HepG2 (cell line): ENCODE results near the gene AKR1A1. TPM values are rescaled to one million over a fixed set of nuclear protein-coding genes. Genes with fewer than 3 reads are reported as not detected.

Experiments used
- DPF2 ChIP-seq: sonication (generic); formaldehyde crosslinking; IDR thresholded peaks from 2 replicates; pipeline ENCODE4 v1.4.0; 2020; ENCODE audit warnings: mild to moderate bottlenecking, low read depth, missing genetic modification reagents, borderline replicate concordance
- GATAD1 ChIP-seq: IDR thresholded peaks from 2 replicates; pipeline ENCODE4 v1.6.1; 2016; ENCODE audit warnings: missing genetic modification reagents, missing compliant biosample characterization
- JDP2 ChIP-seq: sonication (generic); formaldehyde crosslinking; IDR thresholded peaks from 2 replicates; pipeline ENCODE4 v1.8.1; 2022; ENCODE audit warnings: missing genetic modification reagents, borderline replicate concordance
- KDM5A ChIP-seq: fragments of 200-600 bp; sonication (generic); IDR thresholded peaks from 2 replicates; pipeline ENCODE4 v1.7.0; 2018; ENCODE audit warnings: antibody characterized with exemption, mild to moderate bottlenecking, low read length, borderline replicate concordance
- REL ChIP-seq: sonication (generic); formaldehyde crosslinking; conservative IDR thresholded peaks from 2 replicates; pipeline ENCODE4 v1.8.0; 2022; ENCODE audit warnings: mild to moderate bottlenecking, missing genetic modification reagents, moderate library complexity
- RNF2 ChIP-seq: fragments of 450-650 bp; conservative IDR thresholded peaks from 2 replicates; pipeline ENCODE4 v1.6.1; 2016; ENCODE audit warnings: low read depth
- TBL1XR1 ChIP-seq: fragments of 150-350 bp; IDR thresholded peaks from 2 replicates; pipeline ENCODE4 v1.6.1; 2014; ENCODE audit warnings: borderline replicate concordance, low read length; ENCODE audit not compliant: partially characterized antibody
- WIZ ChIP-seq: sonication (generic); formaldehyde crosslinking; IDR thresholded peaks from 2 replicates; pipeline ENCODE4 v1.5.1; 2020; ENCODE audit warnings: mild to moderate bottlenecking, missing genetic modification reagents
- ZBTB8A ChIP-seq: sonication (generic); formaldehyde crosslinking; IDR thresholded peaks from 2 replicates; pipeline ENCODE4 v1.4.0; 2020; ENCODE audit warnings: mild to moderate bottlenecking, low read depth, missing genetic modification reagents, borderline replicate concordance
- ZNF12 ChIP-seq: sonication (generic); formaldehyde crosslinking; IDR thresholded peaks from 2 replicates; pipeline ENCODE4 v1.5.0; 2020; ENCODE audit warnings: missing genetic modification reagents
- ZNF232 ChIP-seq: sonication (generic); formaldehyde crosslinking; IDR thresholded peaks from 2 replicates; pipeline ENCODE4 v1.4.0; 2020; ENCODE audit warnings: missing genetic modification reagents, borderline replicate concordance
- ZNF841 ChIP-seq: sonication (generic); formaldehyde crosslinking; IDR thresholded peaks from 2 replicates; pipeline ENCODE4 v1.8.1; 2023; ENCODE audit warnings: missing genetic modification reagents, borderline replicate concordance
- ZNF878 ChIP-seq: sonication (generic); formaldehyde crosslinking; IDR thresholded peaks from 2 replicates; pipeline ENCODE4 v1.8.1; 2023; ENCODE audit warnings: mild to moderate bottlenecking, missing genetic modification reagents, moderate library complexity
- polyA plus RNA-seq, 8 experiments: library from polyadenylated mRNA; depleted of rRNA in 3 of 8; stranded (reverse) in 7 of 8; unstranded in 1 of 8; fragments of >200 nt; fragmentation: Illumina TruSeq in 4 of 8; extraction: Trizol in 4 of 8; gene quantifications; 2 replicates each; pipeline versions ENCODE4 v1.2.1 to v1.2.3, GENCODE V29; 2011 to 2016; ENCODE audit warnings: low read depth in 4 of 8, missing spikeins in 1 of 8, mixed read lengths in 1 of 8; ENCODE audit not compliant: insufficient read depth in 1 of 8
- total RNA-seq, 5 experiments: library from RNA; depleted of rRNA; stranded (reverse); fragments of >200 nt; fragmentation: Illumina TruSeq; extraction: Trizol; gene quantifications; 2 replicates each; pipeline ENCODE4 v1.2.3, GENCODE V29; 2016; ENCODE audit warnings: low read depth in 1 of 5
- TF ChIP-seq, protein P1 (sequence below): sonication (generic); formaldehyde crosslinking; IDR thresholded peaks from 2 replicates; pipeline ENCODE4 v1.5.0; 2020; ENCODE audit warnings: mild to moderate bottlenecking, missing genetic modification reagents
- TF ChIP-seq, protein P2 (sequence below): sonication (generic); formaldehyde crosslinking; IDR thresholded peaks from 2 replicates; pipeline ENCODE4 v1.5.1; 2020; ENCODE audit warnings: missing genetic modification reagents, mild to moderate bottlenecking, borderline replicate concordance
- TF ChIP-seq, protein P3 (sequence below): sonication (generic); formaldehyde crosslinking; IDR thresholded peaks from 2 replicates; pipeline ENCODE4 v1.4.0; 2020; ENCODE audit warnings: missing genetic modification reagents, mild to moderate bottlenecking, borderline replicate concordance
- TF ChIP-seq, protein P4 (sequence below): sonication (generic); formaldehyde crosslinking; IDR thresholded peaks from 2 replicates; pipeline ENCODE4 v1.4.0; 2020; ENCODE audit warnings: mild to moderate bottlenecking, missing genetic modification reagents
- TF ChIP-seq, protein P5 (sequence below): sonication (generic); formaldehyde crosslinking; IDR thresholded peaks from 2 replicates; pipeline ENCODE4 v1.4.0; 2020; ENCODE audit warnings: missing genetic modification reagents, borderline replicate concordance

Gene AKR1A1
- total and polyA plus RNA-seq, 2 of the 13 experiments (the other 11 are each of a cell fraction or from before 2014, with no cell fraction given): 181 to 217 TPM

DNA sequence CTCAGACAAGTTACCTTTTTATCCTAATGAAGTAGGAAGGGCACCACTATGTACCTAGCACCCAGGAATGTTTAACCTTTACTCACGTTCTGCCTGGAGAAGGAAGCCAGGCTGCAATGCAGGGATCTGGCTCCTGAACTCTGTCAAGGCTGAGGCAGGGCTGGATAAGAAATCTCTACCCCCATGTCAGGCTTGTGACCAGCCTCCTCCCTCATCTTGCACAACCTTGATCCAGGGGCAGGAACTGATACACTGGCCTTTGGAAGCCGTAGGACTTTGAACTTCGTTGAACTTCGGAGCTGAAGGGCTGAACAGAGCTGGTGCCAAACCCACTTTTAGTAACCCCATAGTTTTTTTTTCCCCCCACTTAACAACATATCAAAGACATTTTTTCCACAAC lies 8.0 kb upstream of the AKR1A1 start (continued):
- TF ChIP-seq, protein P1, sequence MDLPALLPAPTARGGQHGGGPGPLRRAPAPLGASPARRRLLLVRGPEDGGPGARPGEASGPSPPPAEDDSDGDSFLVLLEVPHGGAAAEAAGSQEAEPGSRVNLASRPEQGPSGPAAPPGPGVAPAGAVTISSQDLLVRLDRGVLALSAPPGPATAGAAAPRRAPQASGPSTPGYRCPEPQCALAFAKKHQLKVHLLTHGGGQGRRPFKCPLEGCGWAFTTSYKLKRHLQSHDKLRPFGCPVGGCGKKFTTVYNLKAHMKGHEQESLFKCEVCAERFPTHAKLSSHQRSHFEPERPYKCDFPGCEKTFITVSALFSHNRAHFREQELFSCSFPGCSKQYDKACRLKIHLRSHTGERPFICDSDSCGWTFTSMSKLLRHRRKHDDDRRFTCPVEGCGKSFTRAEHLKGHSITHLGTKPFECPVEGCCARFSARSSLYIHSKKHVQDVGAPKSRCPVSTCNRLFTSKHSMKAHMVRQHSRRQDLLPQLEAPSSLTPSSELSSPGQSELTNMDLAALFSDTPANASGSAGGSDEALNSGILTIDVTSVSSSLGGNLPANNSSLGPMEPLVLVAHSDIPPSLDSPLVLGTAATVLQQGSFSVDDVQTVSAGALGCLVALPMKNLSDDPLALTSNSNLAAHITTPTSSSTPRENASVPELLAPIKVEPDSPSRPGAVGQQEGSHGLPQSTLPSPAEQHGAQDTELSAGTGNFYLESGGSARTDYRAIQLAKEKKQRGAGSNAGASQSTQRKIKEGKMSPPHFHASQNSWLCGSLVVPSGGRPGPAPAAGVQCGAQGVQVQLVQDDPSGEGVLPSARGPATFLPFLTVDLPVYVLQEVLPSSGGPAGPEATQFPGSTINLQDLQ (CRISPR knock-in tag): no peak
- peak; percentile 59; the same call in 1 of the 2 replicates for TF ChIP-seq ZNF12 (CRISPR knock-in tag)
- no peak for TF ChIP-seq ZNF841
- TF ChIP-seq, protein P2, sequence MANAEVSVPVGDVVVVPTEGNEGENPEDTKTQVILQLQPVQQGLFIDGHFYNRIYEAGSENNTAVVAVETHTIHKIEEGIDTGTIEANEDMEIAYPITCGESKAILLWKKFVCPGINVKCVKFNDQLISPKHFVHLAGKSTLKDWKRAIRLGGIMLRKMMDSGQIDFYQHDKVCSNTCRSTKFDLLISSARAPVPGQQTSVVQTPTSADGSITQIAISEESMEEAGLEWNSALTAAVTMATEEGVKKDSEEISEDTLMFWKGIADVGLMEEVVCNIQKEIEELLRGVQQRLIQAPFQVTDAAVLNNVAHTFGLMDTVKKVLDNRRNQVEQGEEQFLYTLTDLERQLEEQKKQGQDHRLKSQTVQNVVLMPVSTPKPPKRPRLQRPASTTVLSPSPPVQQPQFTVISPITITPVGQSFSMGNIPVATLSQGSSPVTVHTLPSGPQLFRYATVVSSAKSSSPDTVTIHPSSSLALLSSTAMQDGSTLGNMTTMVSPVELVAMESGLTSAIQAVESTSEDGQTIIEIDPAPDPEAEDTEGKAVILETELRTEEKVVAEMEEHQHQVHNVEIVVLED (CRISPR knock-in tag): no peak
- TF ChIP-seq DPF2 (CRISPR knock-in tag): 0 out of 2 replicates have a peak, but pooled peaks have one; percentile 48
- TF ChIP-seq, protein P3, sequence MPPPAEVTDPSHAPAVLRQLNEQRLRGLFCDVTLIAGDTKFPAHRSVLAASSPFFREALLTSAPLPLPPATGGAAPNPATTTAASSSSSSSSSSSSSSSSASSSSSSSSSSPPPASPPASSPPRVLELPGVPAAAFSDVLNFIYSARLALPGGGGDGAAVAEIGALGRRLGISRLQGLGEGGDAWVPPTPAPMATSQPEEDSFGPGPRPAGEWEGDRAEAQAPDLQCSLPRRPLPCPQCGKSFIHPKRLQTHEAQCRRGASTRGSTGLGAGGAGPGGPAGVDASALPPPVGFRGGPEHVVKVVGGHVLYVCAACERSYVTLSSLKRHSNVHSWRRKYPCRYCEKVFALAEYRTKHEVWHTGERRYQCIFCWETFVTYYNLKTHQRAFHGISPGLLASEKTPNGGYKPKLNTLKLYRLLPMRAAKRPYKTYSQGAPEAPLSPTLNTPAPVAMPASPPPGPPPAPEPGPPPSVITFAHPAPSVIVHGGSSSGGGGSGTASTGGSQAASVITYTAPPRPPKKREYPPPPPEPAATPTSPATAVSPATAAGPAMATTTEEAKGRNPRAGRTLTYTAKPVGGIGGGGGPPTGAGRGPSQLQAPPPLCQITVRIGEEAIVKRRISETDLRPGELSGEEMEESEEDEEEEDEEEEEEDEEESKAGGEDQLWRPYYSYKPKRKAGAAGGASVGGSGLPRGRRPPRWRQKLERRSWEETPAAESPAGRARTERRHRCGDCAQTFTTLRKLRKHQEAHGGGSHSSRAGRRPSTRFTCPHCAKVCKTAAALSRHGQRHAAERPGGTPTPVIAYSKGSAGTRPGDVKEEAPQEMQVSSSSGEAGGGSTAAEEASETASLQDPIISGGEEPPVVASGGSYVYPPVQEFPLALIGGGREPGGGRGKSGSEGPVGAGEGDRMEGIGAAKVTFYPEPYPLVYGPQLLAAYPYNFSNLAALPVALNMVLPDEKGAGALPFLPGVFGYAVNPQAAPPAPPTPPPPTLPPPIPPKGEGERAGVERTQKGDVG (CRISPR knock-in tag): no peak
- TF ChIP-seq RNF2: no peak
- TF ChIP-seq, protein P4, sequence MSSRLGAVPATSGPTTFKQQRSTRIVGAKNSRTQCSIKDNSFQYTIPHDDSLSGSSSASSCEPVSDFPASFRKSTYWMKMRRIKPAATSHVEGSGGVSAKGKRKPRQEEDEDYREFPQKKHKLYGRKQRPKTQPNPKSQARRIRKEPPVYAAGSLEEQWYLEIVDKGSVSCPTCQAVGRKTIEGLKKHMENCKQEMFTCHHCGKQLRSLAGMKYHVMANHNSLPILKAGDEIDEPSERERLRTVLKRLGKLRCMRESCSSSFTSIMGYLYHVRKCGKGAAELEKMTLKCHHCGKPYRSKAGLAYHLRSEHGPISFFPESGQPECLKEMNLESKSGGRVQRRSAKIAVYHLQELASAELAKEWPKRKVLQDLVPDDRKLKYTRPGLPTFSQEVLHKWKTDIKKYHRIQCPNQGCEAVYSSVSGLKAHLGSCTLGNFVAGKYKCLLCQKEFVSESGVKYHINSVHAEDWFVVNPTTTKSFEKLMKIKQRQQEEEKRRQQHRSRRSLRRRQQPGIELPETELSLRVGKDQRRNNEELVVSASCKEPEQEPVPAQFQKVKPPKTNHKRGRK (CRISPR knock-in tag): no peak
- no peak for TF ChIP-seq ZNF878
- TF ChIP-seq GATAD1 (CRISPR knock-in tag): no peak
- no peak for TF ChIP-seq WIZ (CRISPR knock-in tag)
- TF ChIP-seq, protein P5, sequence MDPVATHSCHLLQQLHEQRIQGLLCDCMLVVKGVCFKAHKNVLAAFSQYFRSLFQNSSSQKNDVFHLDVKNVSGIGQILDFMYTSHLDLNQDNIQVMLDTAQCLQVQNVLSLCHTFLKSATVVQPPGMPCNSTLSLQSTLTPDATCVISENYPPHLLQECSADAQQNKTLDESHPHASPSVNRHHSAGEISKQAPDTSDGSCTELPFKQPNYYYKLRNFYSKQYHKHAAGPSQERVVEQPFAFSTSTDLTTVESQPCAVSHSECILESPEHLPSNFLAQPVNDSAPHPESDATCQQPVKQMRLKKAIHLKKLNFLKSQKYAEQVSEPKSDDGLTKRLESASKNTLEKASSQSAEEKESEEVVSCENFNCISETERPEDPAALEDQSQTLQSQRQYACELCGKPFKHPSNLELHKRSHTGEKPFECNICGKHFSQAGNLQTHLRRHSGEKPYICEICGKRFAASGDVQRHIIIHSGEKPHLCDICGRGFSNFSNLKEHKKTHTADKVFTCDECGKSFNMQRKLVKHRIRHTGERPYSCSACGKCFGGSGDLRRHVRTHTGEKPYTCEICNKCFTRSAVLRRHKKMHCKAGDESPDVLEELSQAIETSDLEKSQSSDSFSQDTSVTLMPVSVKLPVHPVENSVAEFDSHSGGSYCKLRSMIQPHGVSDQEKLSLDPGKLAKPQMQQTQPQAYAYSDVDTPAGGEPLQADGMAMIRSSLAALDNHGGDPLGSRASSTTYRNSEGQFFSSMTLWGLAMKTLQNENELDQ (CRISPR knock-in tag): no peak
- TF ChIP-seq TBL1XR1: no peak
- TF ChIP-seq JDP2: no peak
- TF ChIP-seq REL: no peak
- TF ChIP-seq ZNF232: no peak
- no peak for TF ChIP-seq ZBTB8A (CRISPR knock-in tag)
- no peak for TF ChIP-seq KDM5A
